C4-2B (cell line): Measurements from ENCODE around the gene KASH5.

Experiments used
- H3K27ac ChIP-seq: fragments of 450-650 bp; 2 replicates; pipeline ENCODE4 v1.5.1; 2017
- ZFX ChIP-seq: fragments of 450-650 bp; IDR thresholded peaks from 2 replicates; pipeline ENCODE4 v1.6.1; 2017
- TF ChIP-seq, protein P1 (sequence below): fragments of 450-650 bp; conservative IDR thresholded peaks from 2 replicates; pipeline ENCODE4 v1.5.1; 2017; ENCODE audit warnings: mild to moderate bottlenecking

Gene KASH5

DNA sequence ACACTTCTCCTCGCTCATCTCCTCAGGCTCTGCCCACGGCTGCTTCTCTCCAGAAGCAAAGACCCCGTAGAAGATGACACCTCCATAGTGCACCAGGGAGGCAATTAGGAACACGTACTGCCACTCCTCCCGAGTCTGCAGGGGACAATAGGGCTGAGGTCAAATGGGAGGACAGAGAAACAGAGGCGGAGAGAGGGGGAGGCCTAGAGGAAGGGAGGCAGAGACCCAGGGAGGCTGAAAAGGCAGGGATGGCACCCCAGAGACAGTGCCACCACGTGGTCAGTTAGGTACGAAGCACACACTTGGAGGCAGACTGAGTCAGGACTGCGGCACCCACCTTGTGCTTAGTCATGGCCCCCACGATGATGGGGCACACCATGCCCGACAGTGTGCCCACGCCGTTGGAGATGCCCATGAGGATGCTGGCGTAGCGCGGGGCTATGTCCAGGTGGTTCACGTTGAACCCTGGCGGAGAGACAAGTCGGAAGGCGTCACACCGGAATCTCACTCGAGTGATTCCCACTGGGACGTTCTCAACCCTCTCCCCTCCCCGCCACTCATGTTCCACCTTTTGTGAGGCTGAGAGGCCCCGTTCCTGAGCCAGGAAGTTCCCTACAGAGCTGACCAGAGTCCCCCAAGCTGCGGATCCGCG is 42.8 kb downstream of the KASH5 start:
- TF ChIP-seq ZFX, result no peak
- TF ChIP-seq, protein P1, sequence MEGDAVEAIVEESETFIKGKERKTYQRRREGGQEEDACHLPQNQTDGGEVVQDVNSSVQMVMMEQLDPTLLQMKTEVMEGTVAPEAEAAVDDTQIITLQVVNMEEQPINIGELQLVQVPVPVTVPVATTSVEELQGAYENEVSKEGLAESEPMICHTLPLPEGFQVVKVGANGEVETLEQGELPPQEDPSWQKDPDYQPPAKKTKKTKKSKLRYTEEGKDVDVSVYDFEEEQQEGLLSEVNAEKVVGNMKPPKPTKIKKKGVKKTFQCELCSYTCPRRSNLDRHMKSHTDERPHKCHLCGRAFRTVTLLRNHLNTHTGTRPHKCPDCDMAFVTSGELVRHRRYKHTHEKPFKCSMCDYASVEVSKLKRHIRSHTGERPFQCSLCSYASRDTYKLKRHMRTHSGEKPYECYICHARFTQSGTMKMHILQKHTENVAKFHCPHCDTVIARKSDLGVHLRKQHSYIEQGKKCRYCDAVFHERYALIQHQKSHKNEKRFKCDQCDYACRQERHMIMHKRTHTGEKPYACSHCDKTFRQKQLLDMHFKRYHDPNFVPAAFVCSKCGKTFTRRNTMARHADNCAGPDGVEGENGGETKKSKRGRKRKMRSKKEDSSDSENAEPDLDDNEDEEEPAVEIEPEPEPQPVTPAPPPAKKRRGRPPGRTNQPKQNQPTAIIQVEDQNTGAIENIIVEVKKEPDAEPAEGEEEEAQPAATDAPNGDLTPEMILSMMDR, result no peak; the same call in 1 of the 2 replicates
- H3K27ac ChIP-seq, result no peak overlapping the region

- no peak overlapping the region for H3K27ac ChIP-seq
- no peak for TF ChIP-seq ZFX
- TF ChIP-seq, protein P1, result no peak
These were observed 43.3 kb downstream of the KASH5 start for GRCh38 chr19:49431330-49431749.

DNA sequence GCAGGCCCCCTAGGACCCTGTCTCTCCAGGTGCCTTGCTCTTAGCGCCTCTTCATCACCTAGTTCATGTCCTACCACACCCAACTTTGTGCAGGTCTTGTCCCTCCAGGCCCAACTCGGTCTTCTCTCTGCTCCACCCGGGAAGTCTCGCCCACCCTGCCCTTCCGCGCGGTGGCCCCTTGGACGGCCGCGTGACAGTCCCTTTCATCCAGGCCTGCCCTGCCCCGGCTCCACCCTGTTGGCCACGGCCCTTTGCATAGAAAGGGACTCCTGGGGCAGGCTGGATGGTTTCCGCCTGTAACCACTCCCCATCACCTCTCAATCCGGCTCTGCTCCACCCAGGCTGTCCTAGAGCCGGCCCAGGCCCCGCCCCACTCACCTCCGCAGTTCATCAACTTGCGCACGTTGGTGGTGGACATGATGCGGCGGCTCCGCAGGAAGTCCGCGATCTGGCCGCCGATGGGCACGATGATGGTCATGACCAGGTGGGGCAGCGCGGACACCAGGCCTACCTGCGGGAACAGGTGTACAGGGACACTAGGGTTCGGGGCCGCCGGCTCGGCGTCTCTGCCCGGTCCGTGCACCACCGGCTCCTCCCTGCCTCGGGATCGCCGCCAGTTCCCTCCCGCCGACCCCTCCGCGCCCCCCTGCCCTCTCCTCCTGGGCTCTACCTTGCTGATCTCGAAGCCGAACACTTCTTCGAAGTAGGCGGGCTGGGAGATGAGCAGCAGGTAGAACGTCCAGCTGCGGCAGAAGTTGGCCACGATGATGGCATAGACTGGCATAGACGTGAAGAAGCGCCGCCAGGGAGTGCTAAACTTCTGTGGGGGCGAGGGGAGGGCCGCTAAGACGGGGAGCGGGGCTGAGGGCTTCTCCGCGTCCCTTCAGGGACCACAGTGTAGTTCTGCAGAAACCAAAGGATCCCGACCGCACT is 44.4 kb downstream of the KASH5 start:
- TF ChIP-seq ZFX, result no peak
- TF ChIP-seq, protein P1, result no peak
- no peak overlapping the region for H3K27ac ChIP-seq

GRCh38 chr19:49433240-49433901 is 45.3 kb downstream of the KASH5 start:
- no peak overlapping the region for H3K27ac ChIP-seq
- TF ChIP-seq, protein P1, result no peak
- no peak for TF ChIP-seq ZFX

GRCh38 chr19:49434907-49435583 is 47.0 kb downstream of the KASH5 start:
- TF ChIP-seq, protein P1, result no peak
- TF ChIP-seq ZFX, result no peak
- no peak overlapping the region for H3K27ac ChIP-seq

GRCh38 chr19:49435670-49436069 is 47.6 kb downstream of the KASH5 start:
- no peak overlapping the region for H3K27ac ChIP-seq
- TF ChIP-seq, protein P1, result no peak
- no peak for TF ChIP-seq ZFX
